ENCODE measurements around the gene ZNF592. TPM values are rescaled to one million over a fixed set of nuclear protein-coding genes. Genes with fewer than 3 reads are reported as not detected.
A peak's percentile ranks its signal among the peaks of the same experiment; 100 is the strongest.

Gene ZNF592
- total and polyA plus RNA-seq, 9 of the 15 experiments (the other 6 are each of a cell fraction or from before 2014, with no cell fraction given), result 0.88 to 23.8 (median 7.4) TPM

GRCh38 chr15:84748274-84749110 lies at the start of gene ZNF592 (continued):
- TF ChIP-seq, protein P1, sequence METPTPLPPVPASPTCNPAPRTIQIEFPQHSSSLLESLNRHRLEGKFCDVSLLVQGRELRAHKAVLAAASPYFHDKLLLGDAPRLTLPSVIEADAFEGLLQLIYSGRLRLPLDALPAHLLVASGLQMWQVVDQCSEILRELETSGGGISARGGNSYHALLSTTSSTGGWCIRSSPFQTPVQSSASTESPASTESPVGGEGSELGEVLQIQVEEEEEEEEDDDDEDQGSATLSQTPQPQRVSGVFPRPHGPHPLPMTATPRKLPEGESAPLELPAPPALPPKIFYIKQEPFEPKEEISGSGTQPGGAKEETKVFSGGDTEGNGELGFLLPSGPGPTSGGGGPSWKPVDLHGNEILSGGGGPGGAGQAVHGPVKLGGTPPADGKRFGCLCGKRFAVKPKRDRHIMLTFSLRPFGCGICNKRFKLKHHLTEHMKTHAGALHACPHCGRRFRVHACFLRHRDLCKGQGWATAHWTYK (CRISPR knock-in tag; IDR thresholded peaks at IDR 0.05), result 0 out of 2 replicates have a peak, but pooled peaks have one; percentile 35
- TF ChIP-seq ESRRB (CRISPR knock-in tag; IDR thresholded peaks at IDR 0.05; ENCODE audit: borderline replicate concordance), result no peak
- no peak for TF ChIP-seq BACH1 (tag; IDR thresholded peaks at IDR 0.05)
- TF ChIP-seq, protein P2, sequence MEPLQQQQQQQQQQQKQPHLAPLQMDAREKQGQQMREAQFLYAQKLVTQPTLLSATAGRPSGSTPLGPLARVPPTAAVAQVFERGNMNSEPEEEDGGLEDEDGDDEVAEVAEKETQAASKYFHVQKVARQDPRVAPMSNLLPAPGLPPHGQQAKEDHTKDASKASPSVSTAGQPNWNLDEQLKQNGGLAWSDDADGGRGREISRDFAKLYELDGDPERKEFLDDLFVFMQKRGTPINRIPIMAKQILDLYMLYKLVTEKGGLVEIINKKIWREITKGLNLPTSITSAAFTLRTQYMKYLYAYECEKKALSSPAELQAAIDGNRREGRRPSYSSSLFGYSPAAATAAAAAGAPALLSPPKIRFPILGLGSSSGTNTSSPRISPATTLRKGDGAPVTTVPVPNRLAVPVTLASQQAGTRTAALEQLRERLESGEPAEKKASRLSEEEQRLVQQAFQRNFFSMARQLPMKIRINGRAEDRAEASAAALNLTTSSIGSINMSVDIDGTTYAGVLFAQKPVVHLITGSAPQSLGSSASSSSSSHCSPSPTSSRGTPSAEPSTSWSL (CRISPR knock-in tag; IDR thresholded peaks at IDR 0.05; ENCODE audit: borderline replicate concordance), result no peak
- no peak for TF ChIP-seq TAF7 (tag; IDR thresholded peaks at IDR 0.05)
- no peak for TF ChIP-seq C11orf30 (IDR thresholded peaks at IDR 0.05; ENCODE audit: low read depth)
- TF ChIP-seq, protein P3, sequence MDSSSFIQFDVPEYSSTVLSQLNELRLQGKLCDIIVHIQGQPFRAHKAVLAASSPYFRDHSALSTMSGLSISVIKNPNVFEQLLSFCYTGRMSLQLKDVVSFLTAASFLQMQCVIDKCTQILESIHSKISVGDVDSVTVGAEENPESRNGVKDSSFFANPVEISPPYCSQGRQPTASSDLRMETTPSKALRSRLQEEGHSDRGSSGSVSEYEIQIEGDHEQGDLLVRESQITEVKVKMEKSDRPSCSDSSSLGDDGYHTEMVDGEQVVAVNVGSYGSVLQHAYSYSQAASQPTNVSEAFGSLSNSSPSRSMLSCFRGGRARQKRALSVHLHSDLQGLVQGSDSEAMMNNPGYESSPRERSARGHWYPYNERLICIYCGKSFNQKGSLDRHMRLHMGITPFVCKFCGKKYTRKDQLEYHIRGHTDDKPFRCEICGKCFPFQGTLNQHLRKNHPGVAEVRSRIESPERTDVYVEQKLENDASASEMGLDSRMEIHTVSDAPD (CRISPR knock-in tag; IDR thresholded peaks at IDR 0.05), result no peak
- no peak for TF ChIP-seq CBX5 (IDR thresholded peaks at IDR 0.05; ENCODE audit: borderline replicate concordance, low read depth)
- TF ChIP-seq, protein P4, sequence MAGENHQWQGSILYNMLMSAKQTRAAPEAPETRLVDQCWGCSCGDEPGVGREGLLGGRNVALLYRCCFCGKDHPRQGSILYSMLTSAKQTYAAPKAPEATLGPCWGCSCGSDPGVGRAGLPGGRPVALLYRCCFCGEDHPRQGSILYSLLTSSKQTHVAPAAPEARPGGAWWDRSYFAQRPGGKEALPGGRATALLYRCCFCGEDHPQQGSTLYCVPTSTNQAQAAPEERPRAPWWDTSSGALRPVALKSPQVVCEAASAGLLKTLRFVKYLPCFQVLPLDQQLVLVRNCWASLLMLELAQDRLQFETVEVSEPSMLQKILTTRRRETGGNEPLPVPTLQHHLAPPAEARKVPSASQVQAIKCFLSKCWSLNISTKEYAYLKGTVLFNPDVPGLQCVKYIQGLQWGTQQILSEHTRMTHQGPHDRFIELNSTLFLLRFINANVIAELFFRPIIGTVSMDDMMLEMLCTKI (IDR thresholded peaks at IDR 0.05; ENCODE audit: partially characterized antibody), result no peak
- TF ChIP-seq ZNF24 (IDR thresholded peaks at IDR 0.05), result no peak
- TF ChIP-seq, protein P5, sequence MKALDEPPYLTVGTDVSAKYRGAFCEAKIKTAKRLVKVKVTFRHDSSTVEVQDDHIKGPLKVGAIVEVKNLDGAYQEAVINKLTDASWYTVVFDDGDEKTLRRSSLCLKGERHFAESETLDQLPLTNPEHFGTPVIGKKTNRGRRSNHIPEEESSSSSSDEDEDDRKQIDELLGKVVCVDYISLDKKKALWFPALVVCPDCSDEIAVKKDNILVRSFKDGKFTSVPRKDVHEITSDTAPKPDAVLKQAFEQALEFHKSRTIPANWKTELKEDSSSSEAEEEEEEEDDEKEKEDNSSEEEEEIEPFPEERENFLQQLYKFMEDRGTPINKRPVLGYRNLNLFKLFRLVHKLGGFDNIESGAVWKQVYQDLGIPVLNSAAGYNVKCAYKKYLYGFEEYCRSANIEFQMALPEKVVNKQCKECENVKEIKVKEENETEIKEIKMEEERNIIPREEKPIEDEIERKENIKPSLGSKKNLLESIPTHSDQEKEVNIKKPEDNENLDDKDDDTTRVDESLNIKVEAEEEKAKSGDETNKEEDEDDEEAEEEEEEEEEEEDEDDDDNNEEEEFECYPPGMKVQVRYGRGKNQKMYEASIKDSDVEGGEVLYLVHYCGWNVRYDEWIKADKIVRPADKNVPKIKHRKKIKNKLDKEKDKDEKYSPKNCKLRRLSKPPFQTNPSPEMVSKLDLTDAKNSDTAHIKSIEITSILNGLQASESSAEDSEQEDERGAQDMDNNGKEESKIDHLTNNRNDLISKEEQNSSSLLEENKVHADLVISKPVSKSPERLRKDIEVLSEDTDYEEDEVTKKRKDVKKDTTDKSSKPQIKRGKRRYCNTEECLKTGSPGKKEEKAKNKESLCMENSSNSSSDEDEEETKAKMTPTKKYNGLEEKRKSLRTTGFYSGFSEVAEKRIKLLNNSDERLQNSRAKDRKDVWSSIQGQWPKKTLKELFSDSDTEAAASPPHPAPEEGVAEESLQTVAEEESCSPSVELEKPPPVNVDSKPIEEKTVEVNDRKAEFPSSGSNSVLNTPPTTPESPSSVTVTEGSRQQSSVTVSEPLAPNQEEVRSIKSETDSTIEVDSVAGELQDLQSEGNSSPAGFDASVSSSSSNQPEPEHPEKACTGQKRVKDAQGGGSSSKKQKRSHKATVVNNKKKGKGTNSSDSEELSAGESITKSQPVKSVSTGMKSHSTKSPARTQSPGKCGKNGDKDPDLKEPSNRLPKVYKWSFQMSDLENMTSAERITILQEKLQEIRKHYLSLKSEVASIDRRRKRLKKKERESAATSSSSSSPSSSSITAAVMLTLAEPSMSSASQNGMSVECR (CRISPR knock-in tag; IDR thresholded peaks at IDR 0.05), result peak; percentile 73; the same call in 1 of the 2 replicates
- no peak for TF ChIP-seq ZFP91 (CRISPR knock-in tag; IDR thresholded peaks at IDR 0.05)

Measured in K562 (cell line).